HepG2 (cell line): ENCODE data around the gene NOVA2. TPM values are rescaled to one million over a fixed set of nuclear protein-coding genes. Genes with fewer than 3 reads are reported as not detected.

Source experiments
- AHR ChIP-seq: IDR thresholded peaks from 2 replicates; pipeline ENCODE4 v1.6.1; 2018; ENCODE audit warnings: missing genetic modification reagents, missing compliant biosample characterization
- DMAP1 ChIP-seq: IDR thresholded peaks from 2 replicates; pipeline ENCODE4 v1.6.1; 2016
- GFI1 ChIP-seq: sonication (generic); formaldehyde crosslinking; IDR thresholded peaks from 2 replicates; pipeline ENCODE4 v1.5.0; 2020; ENCODE audit warnings: missing genetic modification reagents, mild to moderate bottlenecking, borderline replicate concordance
- GLI4 ChIP-seq: sonication (generic); formaldehyde crosslinking; IDR thresholded peaks from 2 replicates; pipeline ENCODE4 v1.5.1; 2020; ENCODE audit warnings: missing genetic modification reagents, mild to moderate bottlenecking, moderate library complexity, borderline replicate concordance
- HOMEZ ChIP-seq: IDR thresholded peaks from 2 replicates; pipeline ENCODE4 v1.6.1; 2016; ENCODE audit warnings: low read depth
- JDP2 ChIP-seq: sonication (generic); formaldehyde crosslinking; IDR thresholded peaks from 2 replicates; pipeline ENCODE4 v1.8.1; 2022; ENCODE audit warnings: missing genetic modification reagents, borderline replicate concordance
- KDM5A ChIP-seq: fragments of 200-600 bp; sonication (generic); IDR thresholded peaks from 2 replicates; pipeline ENCODE4 v1.7.0; 2018; ENCODE audit warnings: antibody characterized with exemption, mild to moderate bottlenecking, low read length, borderline replicate concordance
- RERE ChIP-seq: IDR thresholded peaks from 2 replicates; pipeline ENCODE4 v1.6.1; 2016; ENCODE audit warnings: low read depth, missing genetic modification reagents, missing compliant biosample characterization
- SMYD3 ChIP-seq: sonication (generic); formaldehyde crosslinking; IDR thresholded peaks from 2 replicates; pipeline ENCODE4 v1.8.1; 2023; ENCODE audit warnings: mild to moderate bottlenecking, missing genetic modification reagents
- SRSF4 ChIP-seq: fragments of 200-400 bp; formaldehyde crosslinking; IDR thresholded peaks from one replicate; pipeline ENCODE4 v1.6.1; 2018; ENCODE audit warnings: mild to moderate bottlenecking, low read depth, low read length, moderate library complexity; ENCODE audit not compliant: poor library complexity, severe bottlenecking
- STAT5B ChIP-seq: sonication (generic); formaldehyde crosslinking; IDR thresholded peaks from 2 replicates; pipeline ENCODE4 v1.4.0; 2020; ENCODE audit warnings: missing genetic modification reagents
- TFE3 ChIP-seq: IDR thresholded peaks from 2 replicates; pipeline ENCODE4 v1.6.1; 2016
- TSC22D2 ChIP-seq: sonication (generic); formaldehyde crosslinking; IDR thresholded peaks from 2 replicates; pipeline ENCODE4 v1.5.1; 2020; ENCODE audit warnings: missing genetic modification reagents, mild to moderate bottlenecking, borderline replicate concordance
- ZKSCAN1 ChIP-seq: fragments of 150-350 bp; IDR thresholded peaks from 2 replicates; pipeline ENCODE4 v1.6.1; 2014; ENCODE audit warnings: low read length
- ZNF10 ChIP-seq: sonication (generic); formaldehyde crosslinking; IDR thresholded peaks from 2 replicates; pipeline ENCODE4 v1.4.0; 2020; ENCODE audit warnings: mild to moderate bottlenecking, low read depth, missing genetic modification reagents, borderline replicate concordance
- ZNF136 ChIP-seq: sonication (generic); formaldehyde crosslinking; IDR thresholded peaks from 2 replicates; pipeline ENCODE4 v1.8.1; 2022; ENCODE audit warnings: low read depth, mild to moderate bottlenecking, moderate library complexity, missing genetic modification reagents
- ZNF205 ChIP-seq: IDR thresholded peaks from 2 replicates; pipeline ENCODE4 v1.6.1; 2018; ENCODE audit warnings: missing biosample characterization, missing genetic modification reagents
- ZNF264 ChIP-seq: sonication (generic); formaldehyde crosslinking; IDR thresholded peaks from 2 replicates; pipeline ENCODE4 v1.4.0; 2020; ENCODE audit warnings: missing genetic modification reagents
- ZNF382 ChIP-seq: sonication (generic); formaldehyde crosslinking; IDR thresholded peaks from 2 replicates; pipeline ENCODE4 v1.5.0; 2020; ENCODE audit warnings: missing genetic modification reagents, mild to moderate bottlenecking, borderline replicate concordance
- ZNF563 ChIP-seq: sonication (generic); formaldehyde crosslinking; IDR thresholded peaks from 2 replicates; pipeline ENCODE4 v1.8.0; 2022; ENCODE audit warnings: mild to moderate bottlenecking, moderate library complexity, missing genetic modification reagents
- ZNF83 ChIP-seq: sonication (generic); formaldehyde crosslinking; IDR thresholded peaks from 2 replicates; pipeline ENCODE4 v1.4.0; 2020; ENCODE audit warnings: missing genetic modification reagents, mild to moderate bottlenecking, borderline replicate concordance
- ZNF878 ChIP-seq: sonication (generic); formaldehyde crosslinking; IDR thresholded peaks from 2 replicates; pipeline ENCODE4 v1.8.1; 2023; ENCODE audit warnings: mild to moderate bottlenecking, missing genetic modification reagents, moderate library complexity
- polyA plus RNA-seq, 8 experiments: library from polyadenylated mRNA; depleted of rRNA in 3 of 8; stranded (reverse) in 7 of 8; unstranded in 1 of 8; fragments of >200 nt; fragmentation: Illumina TruSeq in 4 of 8; extraction: Trizol in 4 of 8; gene quantifications; 2 replicates each; pipeline versions ENCODE4 v1.2.1 to v1.2.3, GENCODE V29; 2011 to 2016; ENCODE audit warnings: low read depth in 4 of 8, missing spikeins in 1 of 8, mixed read lengths in 1 of 8; ENCODE audit not compliant: insufficient read depth in 1 of 8
- total RNA-seq, 5 experiments: library from RNA; depleted of rRNA; stranded (reverse); fragments of >200 nt; fragmentation: Illumina TruSeq; extraction: Trizol; gene quantifications; 2 replicates each; pipeline ENCODE4 v1.2.3, GENCODE V29; 2016; ENCODE audit warnings: low read depth in 1 of 5

The NOVA2 gene
- total and polyA plus RNA-seq, 2 of the 13 experiments (the other 11 are each of a cell fraction or from before 2014, with no cell fraction given): not detected

- no peak for TF ChIP-seq TFE3
- 0 out of 2 replicates have a peak, but pooled peaks have one; percentile 3 for TF ChIP-seq GFI1 (CRISPR knock-in tag)
- TF ChIP-seq ZNF83 (CRISPR knock-in tag): no peak
- TF ChIP-seq DMAP1 (CRISPR knock-in tag): peak; percentile 39
- TF ChIP-seq ZNF878: no peak; the same call in 1 of the 2 replicates
- no peak for TF ChIP-seq SRSF4
- TF ChIP-seq GLI4 (CRISPR knock-in tag): no peak
- TF ChIP-seq ZNF382 (CRISPR knock-in tag): no peak
- TF ChIP-seq ZNF10 (CRISPR knock-in tag): no peak
- no peak for TF ChIP-seq RERE (CRISPR knock-in tag)
- TF ChIP-seq SMYD3 (CRISPR knock-in tag): no peak
- TF ChIP-seq JDP2: no peak
- no peak for TF ChIP-seq AHR (CRISPR knock-in tag)
- TF ChIP-seq ZKSCAN1: no peak
- no peak for TF ChIP-seq STAT5B (CRISPR knock-in tag)
- TF ChIP-seq KDM5A: no peak
- TF ChIP-seq ZNF205 (CRISPR knock-in tag): no peak
- TF ChIP-seq ZNF563: no peak
- no peak for TF ChIP-seq HOMEZ (CRISPR knock-in tag)
- no peak for TF ChIP-seq ZNF264 (CRISPR knock-in tag)
- no peak for TF ChIP-seq ZNF136 (CRISPR knock-in tag)
- no peak for TF ChIP-seq TSC22D2 (CRISPR knock-in tag)
Observed at GRCh38 chr19:45885556-45886426, 87.9 kb downstream of the NOVA2 start, which contains the start of gene IRF2BP1 (continued).
